AG04449 (cell line): ENCODE data around the gene SNRNP200.

Source experiments
- CTCF ChIA-PET: fragments of 350-600 bp; formaldehyde crosslinking; extraction: SDS; loops from one replicate; lab custom pipeline; 2021; ENCODE audit warnings: antibody characterized with exemption; lab: Yijun Ruan, JAX
- POLR2A ChIA-PET: fragments of 400-600, 350-600 bp; formaldehyde crosslinking; extraction: SDS; loops from one replicate; lab custom pipeline; 2020; ENCODE audit warnings: antibody characterized with exemption, inconsistent platforms; lab: Yijun Ruan, JAX
- DNase-seq: peaks from one replicate; pipeline ENCODE4 v3.0.0-alpha.2; 2010; ENCODE audit warnings: low read depth, low spot score
- H3K4me3 ChIP-seq: 2 replicates; pipeline ENCODE4 v1.5.1; 2011; ENCODE audit warnings: low read depth, mild to moderate bottlenecking, control low read depth, low read length
- TF ChIP-seq, protein P1 (sequence below): IDR thresholded peaks from one replicate; pipeline ENCODE4 v1.5.1; 2011; ENCODE audit warnings: mild to moderate bottlenecking, moderate library complexity, low read length, control low read depth, inconsistent platforms; ENCODE audit not compliant: insufficient read depth; ENCODE audit errors: missing control alignments

SNRNP200 gene

DNA sequence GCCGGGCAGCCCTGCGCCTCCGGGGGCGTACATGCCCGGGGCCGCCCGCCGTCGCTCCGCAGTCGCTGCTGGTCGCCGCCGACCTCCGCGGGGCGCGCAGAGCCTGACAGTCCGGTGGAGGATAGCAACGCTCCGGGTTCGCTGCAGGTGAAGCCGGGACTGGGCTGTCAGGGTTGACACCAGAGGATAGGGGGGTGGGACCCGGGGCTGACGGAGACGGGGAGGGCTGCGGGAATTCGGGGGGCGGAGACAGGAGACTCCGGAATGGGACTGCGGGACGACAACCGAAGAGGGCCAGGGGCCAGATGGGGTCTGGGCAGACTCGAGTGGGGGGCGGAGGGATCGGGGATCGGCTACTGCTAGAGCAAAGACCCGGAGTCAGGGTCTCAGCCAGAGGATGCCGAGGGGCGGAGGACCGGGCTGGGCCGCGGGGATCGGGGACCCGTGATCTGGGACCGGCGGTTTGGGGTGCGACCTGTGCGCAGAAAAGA is 40.0 kb downstream of the SNRNP200 start:
- peak overlapping the region; percentile 93 for H3K4me3 ChIP-seq
- no peak for DNase-seq
- TF ChIP-seq, protein P1, sequence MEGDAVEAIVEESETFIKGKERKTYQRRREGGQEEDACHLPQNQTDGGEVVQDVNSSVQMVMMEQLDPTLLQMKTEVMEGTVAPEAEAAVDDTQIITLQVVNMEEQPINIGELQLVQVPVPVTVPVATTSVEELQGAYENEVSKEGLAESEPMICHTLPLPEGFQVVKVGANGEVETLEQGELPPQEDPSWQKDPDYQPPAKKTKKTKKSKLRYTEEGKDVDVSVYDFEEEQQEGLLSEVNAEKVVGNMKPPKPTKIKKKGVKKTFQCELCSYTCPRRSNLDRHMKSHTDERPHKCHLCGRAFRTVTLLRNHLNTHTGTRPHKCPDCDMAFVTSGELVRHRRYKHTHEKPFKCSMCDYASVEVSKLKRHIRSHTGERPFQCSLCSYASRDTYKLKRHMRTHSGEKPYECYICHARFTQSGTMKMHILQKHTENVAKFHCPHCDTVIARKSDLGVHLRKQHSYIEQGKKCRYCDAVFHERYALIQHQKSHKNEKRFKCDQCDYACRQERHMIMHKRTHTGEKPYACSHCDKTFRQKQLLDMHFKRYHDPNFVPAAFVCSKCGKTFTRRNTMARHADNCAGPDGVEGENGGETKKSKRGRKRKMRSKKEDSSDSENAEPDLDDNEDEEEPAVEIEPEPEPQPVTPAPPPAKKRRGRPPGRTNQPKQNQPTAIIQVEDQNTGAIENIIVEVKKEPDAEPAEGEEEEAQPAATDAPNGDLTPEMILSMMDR = no peak
- CTCF ChIA-PET = interaction anchor here (0.9 to 7.1 kb wide), 7 partner anchors 9 to 272 kb away, joined by 3 to 147 read pairs (median 3); partner anchors contain the start of gene ASTL
- POLR2A ChIA-PET = no interaction called here

DNA sequence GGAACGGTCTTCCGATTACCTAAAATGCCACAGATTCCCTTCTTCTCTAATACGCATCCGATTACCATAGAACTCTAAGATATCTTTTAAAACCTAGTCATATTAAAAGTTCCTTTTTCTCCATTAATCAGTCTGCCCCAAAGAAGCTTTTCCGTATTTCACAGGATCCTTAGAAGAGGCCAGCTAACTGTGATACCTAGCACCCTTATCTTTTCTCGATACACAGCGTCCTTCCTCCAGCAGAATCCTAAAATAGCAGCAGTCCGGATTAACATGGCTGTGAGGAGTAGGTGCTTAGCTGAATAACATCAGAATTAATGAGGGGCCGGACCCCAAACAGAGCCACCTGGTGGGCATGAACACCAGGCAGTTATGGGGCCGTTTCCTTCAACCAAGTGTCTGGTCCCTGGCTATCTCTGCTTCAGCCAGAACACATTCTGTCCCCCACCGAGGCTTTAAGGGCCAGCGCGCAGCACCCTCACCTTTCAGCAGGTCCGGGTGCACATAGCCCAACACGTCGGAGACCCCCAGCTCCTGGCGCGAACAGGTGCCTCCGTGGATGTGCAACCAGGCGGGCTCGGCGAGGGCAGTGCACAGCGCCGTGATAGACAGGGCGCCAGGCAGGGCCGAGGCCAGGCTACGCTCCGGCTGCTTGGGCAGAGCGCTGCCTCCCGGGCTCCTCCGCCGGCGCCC is 40.5 kb downstream of the SNRNP200 start:
- CTCF ChIA-PET = interaction anchor here (0.8 to 7.1 kb wide), 15 partner anchors 9 to 272 kb away, joined by 3 to 147 read pairs (median 3); partner anchors contain the start of gene ASTL
- H3K4me3 ChIP-seq = peak overlapping the region; percentile 93
- no peak for DNase-seq
- POLR2A ChIA-PET = no interaction called here
- TF ChIP-seq, protein P1 = peak; percentile 51

DNA sequence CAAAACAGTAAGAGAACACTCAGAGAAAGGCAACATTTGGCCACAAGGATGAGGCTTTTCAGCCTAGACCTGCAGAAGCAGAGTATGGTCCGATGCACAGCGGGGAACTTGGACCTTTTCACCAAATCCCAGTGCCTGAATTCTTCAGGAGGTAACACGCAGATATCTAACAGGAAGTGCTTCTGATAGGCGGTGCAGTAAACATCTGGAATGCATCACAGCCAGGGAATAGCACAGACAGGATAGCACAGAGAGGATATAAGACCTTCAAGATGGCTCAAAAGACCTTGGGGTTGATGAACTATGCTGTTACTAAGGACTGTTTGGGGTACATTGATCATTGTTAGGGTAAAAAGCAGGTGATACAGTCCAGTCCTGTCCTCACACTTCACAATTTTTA is 41.3 kb downstream of the SNRNP200 start:
- POLR2A ChIA-PET = interaction anchor here (0.5 kb wide), 1 partner anchor 12 kb away, joined by 5 read pairs; no protein-coding TSS in a partner anchor
- peak overlapping the region; percentile 93 for H3K4me3 ChIP-seq
- CTCF ChIA-PET = interaction anchor here (0.7 to 7.1 kb wide), 17 partner anchors 10 to 271 kb away, joined by 3 to 147 read pairs (median 3); partner anchors contain the start of gene ASTL
- TF ChIP-seq, protein P1 = no peak
- DNase-seq = no peak

DNA sequence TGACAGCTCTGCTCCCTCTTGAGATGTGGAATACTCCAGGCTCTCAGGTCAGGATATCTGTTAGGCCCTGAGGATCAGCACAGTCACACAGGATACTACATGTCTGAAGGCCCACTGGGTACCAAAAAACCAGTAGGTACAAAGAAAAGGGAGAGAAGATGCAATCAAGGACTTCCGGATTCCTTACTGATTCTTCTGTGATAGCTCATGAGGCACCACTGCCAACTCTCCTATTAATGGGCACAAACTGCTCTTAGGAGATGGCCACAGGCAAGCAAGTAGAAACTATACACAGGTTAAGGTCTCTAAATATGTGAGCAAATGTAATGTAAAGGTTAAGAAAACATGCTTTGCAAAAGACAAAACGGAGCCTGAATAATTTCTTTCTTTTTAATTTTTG is 43.0 kb downstream of the SNRNP200 start:
- TF ChIP-seq, protein P1 = no peak
- POLR2A ChIA-PET = interaction anchor here (0.9 kb wide), 1 partner anchor 123 kb away, joined by 3 read pairs; no protein-coding TSS in a partner anchor
- CTCF ChIA-PET = interaction anchor here (0.9 to 7.1 kb wide), 5 partner anchors 32 to 270 kb away, joined by 3 to 147 read pairs (median 4); partner anchors contain the start of gene ASTL
- H3K4me3 ChIP-seq = no peak overlapping the region
- DNase-seq = no peak

DNA sequence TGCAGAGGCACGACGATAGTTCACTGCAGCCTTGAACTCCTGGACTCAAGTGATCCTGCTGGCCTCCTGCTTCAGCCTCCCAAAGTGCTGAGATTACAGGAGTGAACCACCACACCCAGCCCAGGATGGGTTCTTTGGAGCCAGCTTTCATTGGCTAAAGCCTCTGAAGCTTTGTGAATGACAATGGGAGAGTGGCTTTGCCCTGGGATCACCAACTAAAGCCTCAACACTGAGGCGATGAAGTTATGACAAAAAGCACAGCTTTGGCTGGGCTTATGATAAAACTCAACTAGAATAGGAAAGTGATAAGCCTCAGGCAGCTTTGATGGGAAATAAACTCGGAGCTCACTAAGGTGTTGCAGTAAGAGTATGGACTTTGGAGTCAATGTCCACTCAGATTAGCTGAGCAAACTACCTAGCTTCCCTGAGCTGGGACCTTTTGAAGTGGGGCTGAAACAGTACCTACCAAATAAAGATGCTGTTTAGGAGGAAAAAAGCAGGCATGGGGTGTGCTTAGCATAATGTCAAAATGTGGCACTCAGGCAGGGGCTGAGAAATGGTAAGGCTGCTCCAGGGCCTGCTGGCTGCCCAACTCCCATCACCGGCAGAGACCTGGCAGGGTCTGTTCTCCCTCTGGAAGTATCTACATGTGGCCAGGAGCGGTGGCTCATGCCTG is 43.9 kb downstream of the SNRNP200 start:
- POLR2A ChIA-PET = interaction anchor here (0.9 kb wide), 1 partner anchor 53 kb away, joined by 3 read pairs; the partner anchor contains the start of gene STARD7
- TF ChIP-seq, protein P1 = no peak
- DNase-seq = no peak
- H3K4me3 ChIP-seq = no peak overlapping the region
- CTCF ChIA-PET = interaction anchor here (0.7 to 7.1 kb wide), 11 partner anchors 9 to 269 kb away, joined by 3 to 147 read pairs (median 4); partner anchors contain the start of gene ASTL
